Measurements from ENCODE around the gene HEATR5A.

DNA sequence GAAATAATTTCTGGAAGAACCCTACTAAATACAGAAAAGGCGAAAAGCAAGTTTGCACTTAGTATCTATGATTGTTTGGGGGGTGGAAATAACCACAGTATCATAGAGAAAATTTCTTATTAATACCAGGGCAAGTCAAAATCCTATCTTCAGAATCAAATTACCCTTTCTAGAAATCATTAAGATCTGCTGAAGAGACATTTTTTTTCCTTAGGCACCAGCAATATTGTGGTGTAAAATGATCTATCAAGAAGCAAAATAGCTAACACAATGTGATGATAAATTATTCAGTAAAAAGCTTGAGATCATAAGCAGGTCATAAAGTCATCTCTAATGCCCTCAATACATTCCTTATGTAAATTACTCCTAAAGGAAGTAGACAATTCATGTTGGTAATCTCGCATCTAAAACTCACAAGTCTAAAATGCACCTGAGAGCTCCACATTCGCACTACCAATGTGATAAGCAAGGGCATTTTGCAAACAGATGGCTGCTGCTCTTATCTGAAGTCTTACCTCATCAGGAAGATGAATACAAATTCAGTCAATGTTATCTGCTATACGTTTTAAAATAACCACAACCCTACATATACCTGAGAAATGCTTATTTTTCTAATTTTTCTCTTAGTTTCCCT lies 14.6 kb downstream of the HEATR5A start:
- no peak for TF ChIP-seq POLR2AphosphoS5 (IDR thresholded peaks at IDR 0.05)
- TF ChIP-seq, protein P1, sequence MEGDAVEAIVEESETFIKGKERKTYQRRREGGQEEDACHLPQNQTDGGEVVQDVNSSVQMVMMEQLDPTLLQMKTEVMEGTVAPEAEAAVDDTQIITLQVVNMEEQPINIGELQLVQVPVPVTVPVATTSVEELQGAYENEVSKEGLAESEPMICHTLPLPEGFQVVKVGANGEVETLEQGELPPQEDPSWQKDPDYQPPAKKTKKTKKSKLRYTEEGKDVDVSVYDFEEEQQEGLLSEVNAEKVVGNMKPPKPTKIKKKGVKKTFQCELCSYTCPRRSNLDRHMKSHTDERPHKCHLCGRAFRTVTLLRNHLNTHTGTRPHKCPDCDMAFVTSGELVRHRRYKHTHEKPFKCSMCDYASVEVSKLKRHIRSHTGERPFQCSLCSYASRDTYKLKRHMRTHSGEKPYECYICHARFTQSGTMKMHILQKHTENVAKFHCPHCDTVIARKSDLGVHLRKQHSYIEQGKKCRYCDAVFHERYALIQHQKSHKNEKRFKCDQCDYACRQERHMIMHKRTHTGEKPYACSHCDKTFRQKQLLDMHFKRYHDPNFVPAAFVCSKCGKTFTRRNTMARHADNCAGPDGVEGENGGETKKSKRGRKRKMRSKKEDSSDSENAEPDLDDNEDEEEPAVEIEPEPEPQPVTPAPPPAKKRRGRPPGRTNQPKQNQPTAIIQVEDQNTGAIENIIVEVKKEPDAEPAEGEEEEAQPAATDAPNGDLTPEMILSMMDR (IDR thresholded peaks at IDR 0.05): no peak
- no peak for TF ChIP-seq POLR2A (IDR thresholded peaks at IDR 0.05)

Measured in prostate gland (tissue), 2 donors.